Measurements from ENCODE around the gene INVS.

GRCh38 chr9:100125236-100125635, 26.2 kb downstream of the INVS start:
- TF ChIP-seq CTCF (conservative IDR thresholded peaks at IDR 0.05; ENCODE audit: low read length) (no peak), EZH2phosphoT487 (IDR thresholded peaks at IDR 0.05; ENCODE audit: borderline replicate concordance, low read depth, low read length) (no peak)

Data from OCI-LY7 (cell line).